ENCODE measurements around the gene TMEM176B. TPM values are rescaled to one million over a fixed set of nuclear protein-coding genes. Genes with fewer than 3 reads are reported as not detected.
A peak's percentile ranks its signal among the peaks of the same experiment; 100 is the strongest.

TMEM176B gene
- total RNA-seq, 1 experiment from 2014 or later = 0.31 TPM

GRCh38 chr7:150753826-150754603 is 46.1 kb downstream of the TMEM176B start:
- H3K9me3 ChIP-seq (ENCODE audit: control insufficient read depth, insufficient read depth, low read depth, low read length) = no peaks in the 10 kb centered on the region
- H3K4me1 ChIP-seq (ENCODE audit: control insufficient read depth, insufficient read depth, low read length) = no peaks in the 10 kb centered on the region
- no peak overlapping the region for H3K27ac ChIP-seq (ENCODE audit: low read length)
- TF ChIP-seq SIN3A (IDR thresholded peaks at IDR 0.05; ENCODE audit: borderline replicate concordance, insufficient read depth, low read depth, low read length) = no peak
- TF ChIP-seq CTCF (IDR thresholded peaks at IDR 0.05) = peak; percentile 30; the same call in 1 of the 2 replicates
- ATAC-seq (no peak), DNase-seq (ENCODE audit: low read depth, low spot score) (no peak)
- BruUV-seq (replicated peaks) = no TSS peak
- CTCF ChIA-PET = interaction anchor here (0.6 kb wide), 1 partner anchor 458 kb away, joined by 4 read pairs; no protein-coding TSS in a partner anchor
- H3K4me3 ChIP-seq (ENCODE audit: low read depth in 2 of 2, low read length in 2 of 2) = no peak overlapping the region
- peaks cover 9% of the 10 kb centered on the region for H3K27me3 ChIP-seq (ENCODE audit: control insufficient read depth, insufficient read depth, low read length)
- no peaks in the 10 kb centered on the region for H3K36me3 ChIP-seq (ENCODE audit: control insufficient read depth, insufficient read depth, low read length)
- intact Hi-C loops (cut with micrococcal nuclease; ENCODE audit: unreplicated experiment) = loop anchor here (10.0 kb wide), 1 partner anchor 469 kb away; no protein-coding TSS in a partner anchor
- POLR2A ChIA-PET = no interaction called here
- in situ Hi-C loops (cut with HindIII; ENCODE audit: low pct_unique_long_range_greater_than_20kb, low sequenced_read_pairs) = no loop called here

GRCh38 chr7:150753239-150753638 is 46.9 kb downstream of the TMEM176B start:
- ATAC-seq (no peak), DNase-seq (ENCODE audit: low read depth, low spot score) (no peak)
- ChIA-PET CTCF (no interaction called here), POLR2A (no interaction called here)
- Histone ChIP-seq H3K27ac (ENCODE audit: low read length) (no peak overlapping the region), H3K4me3 (ENCODE audit: low read depth in 2 of 2, low read length in 2 of 2) (no peak overlapping the region), H3K36me3 (ENCODE audit: control insufficient read depth, insufficient read depth, low read length) (no peaks in the 10 kb centered on the region), H3K9me3 (ENCODE audit: control insufficient read depth, insufficient read depth, low read depth, low read length) (no peaks in the 10 kb centered on the region), H3K27me3 (ENCODE audit: control insufficient read depth, insufficient read depth, low read length) (peaks cover 9% of the 10 kb centered on the region), H3K4me1 (ENCODE audit: control insufficient read depth, insufficient read depth, low read length) (no peaks in the 10 kb centered on the region)
- in situ Hi-C loops (cut with HindIII; ENCODE audit: low pct_unique_long_range_greater_than_20kb, low sequenced_read_pairs) = no loop called here
- BruUV-seq (replicated peaks) = no TSS peak
- intact Hi-C loops (cut with micrococcal nuclease; ENCODE audit: unreplicated experiment) = loop anchor here (10.0 kb wide), 1 partner anchor 468 kb away; no protein-coding TSS in a partner anchor
- no peak for TF ChIP-seq TCF7L2 (IDR thresholded peaks at IDR 0.05; ENCODE audit: low read depth, low read length)
- TF ChIP-seq, protein P1, sequence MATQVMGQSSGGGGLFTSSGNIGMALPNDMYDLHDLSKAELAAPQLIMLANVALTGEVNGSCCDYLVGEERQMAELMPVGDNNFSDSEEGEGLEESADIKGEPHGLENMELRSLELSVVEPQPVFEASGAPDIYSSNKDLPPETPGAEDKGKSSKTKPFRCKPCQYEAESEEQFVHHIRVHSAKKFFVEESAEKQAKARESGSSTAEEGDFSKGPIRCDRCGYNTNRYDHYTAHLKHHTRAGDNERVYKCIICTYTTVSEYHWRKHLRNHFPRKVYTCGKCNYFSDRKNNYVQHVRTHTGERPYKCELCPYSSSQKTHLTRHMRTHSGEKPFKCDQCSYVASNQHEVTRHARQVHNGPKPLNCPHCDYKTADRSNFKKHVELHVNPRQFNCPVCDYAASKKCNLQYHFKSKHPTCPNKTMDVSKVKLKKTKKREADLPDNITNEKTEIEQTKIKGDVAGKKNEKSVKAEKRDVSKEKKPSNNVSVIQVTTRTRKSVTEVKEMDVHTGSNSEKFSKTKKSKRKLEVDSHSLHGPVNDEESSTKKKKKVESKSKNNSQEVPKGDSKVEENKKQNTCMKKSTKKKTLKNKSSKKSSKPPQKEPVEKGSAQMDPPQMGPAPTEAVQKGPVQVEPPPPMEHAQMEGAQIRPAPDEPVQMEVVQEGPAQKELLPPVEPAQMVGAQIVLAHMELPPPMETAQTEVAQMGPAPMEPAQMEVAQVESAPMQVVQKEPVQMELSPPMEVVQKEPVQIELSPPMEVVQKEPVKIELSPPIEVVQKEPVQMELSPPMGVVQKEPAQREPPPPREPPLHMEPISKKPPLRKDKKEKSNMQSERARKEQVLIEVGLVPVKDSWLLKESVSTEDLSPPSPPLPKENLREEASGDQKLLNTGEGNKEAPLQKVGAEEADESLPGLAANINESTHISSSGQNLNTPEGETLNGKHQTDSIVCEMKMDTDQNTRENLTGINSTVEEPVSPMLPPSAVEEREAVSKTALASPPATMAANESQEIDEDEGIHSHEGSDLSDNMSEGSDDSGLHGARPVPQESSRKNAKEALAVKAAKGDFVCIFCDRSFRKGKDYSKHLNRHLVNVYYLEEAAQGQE (IDR thresholded peaks at IDR 0.05; ENCODE audit: insufficient read depth in 1 of 2, low read depth in 2 of 2, low read length in 1 of 2) = no peak
- TF ChIP-seq POLR2AphosphoS5 (IDR thresholded peaks at IDR 0.05; ENCODE audit: low read depth, low read length) = no peak
- TF ChIP-seq SIN3A (IDR thresholded peaks at IDR 0.05; ENCODE audit: borderline replicate concordance, insufficient read depth, low read depth, low read length) = no peak
- no peak for TF ChIP-seq CTCF (IDR thresholded peaks at IDR 0.05)
